ENCODE measurements around the gene CD28. TPM values are rescaled to one million over a fixed set of nuclear protein-coding genes. Genes with fewer than 3 reads are reported as not detected.

Gene CD28
- total RNA-seq = 0.09 and 0.11 TPM in 2 replicates

DNA sequence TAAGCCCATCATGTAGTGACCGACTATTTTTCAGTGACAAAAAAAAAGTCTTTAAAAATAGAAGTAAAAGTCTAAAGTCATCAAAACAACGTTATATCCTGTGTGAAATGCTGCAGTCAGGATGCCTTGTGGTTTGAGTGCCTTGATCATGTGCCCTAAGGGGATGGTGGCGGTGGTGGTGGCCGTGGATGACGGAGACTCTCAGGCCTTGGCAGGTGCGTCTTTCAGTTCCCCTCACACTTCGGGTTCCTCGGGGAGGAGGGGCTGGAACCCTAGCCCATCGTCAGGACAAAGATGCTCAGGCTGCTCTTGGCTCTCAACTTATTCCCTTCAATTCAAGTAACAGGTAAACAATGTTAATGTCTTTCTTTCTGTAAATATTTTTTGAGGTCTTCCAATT lies at the start of gene CD28:
CD28 (plus strand) TSS at position 237 of the 400 bp plus-strand sequence; CDS start at position 295, 58 bp downstream.

Other genes with a start within 250 kb of the CD28 start
- 30.6 and 40.2 TPM in 2 replicates for gene RAPH1, start 171.3 kb upstream of the CD28 start, total RNA-seq
- 3.7 and 6.2 TPM in 2 replicates for gene CTLA4, start 161.1 kb downstream of the CD28 start, total RNA-seq
- under 0.01 and 0.09 TPM in 2 replicates for gene ICOS, start 230.1 kb downstream of the CD28 start, total RNA-seq

Measured in dermis lymphatic vessel endothelial cell (primary cell).